Measurements from ENCODE around the gene DNASE1L1.

The DNASE1L1 gene

GRCh38 chrX:154382483-154383069 is 26.5 kb downstream of the DNASE1L1 start:
- no peak for DNase-seq (ENCODE audit: low read depth)

- DNase-seq (ENCODE audit: low read depth): no peak
Observed at GRCh38 chrX:154381271-154381670, 27.8 kb downstream of the DNASE1L1 start.

- no peak for DNase-seq (ENCODE audit: low read depth)
Observed at GRCh38 chrX:154380787-154381186, 28.3 kb downstream of the DNASE1L1 start.

- DNase-seq (ENCODE audit: low read depth): peak; percentile 41
Observed at GRCh38 chrX:154380153-154380552, 28.9 kb downstream of the DNASE1L1 start.

- DNase-seq (ENCODE audit: low read depth): peak; percentile 21
Observed at GRCh38 chrX:154379569-154379951, 29.5 kb downstream of the DNASE1L1 start.

GRCh38 chrX:154378799-154379568 is 30.1 kb downstream of the DNASE1L1 start, which contains the start of gene EMD:
TSS of gene EMD (plus strand) at chrX:154379295. CDS start at chrX:154379485, 190 bp downstream.
- DNase-seq (ENCODE audit: low read depth): peak; percentile 96

GRCh38 chrX:154378059-154378798 is 30.8 kb downstream of the DNASE1L1 start:
- DNase-seq (ENCODE audit: low read depth): peak; percentile 52

- DNase-seq (ENCODE audit: low read depth): no peak
Observed at GRCh38 chrX:154376774-154377173, 32.3 kb downstream of the DNASE1L1 start.

GRCh38 chrX:154375156-154375504 is 33.9 kb downstream of the DNASE1L1 start:
- DNase-seq (ENCODE audit: low read depth): no peak

- peak; percentile 34 for DNase-seq (ENCODE audit: low read depth)
Observed at GRCh38 chrX:154374313-154375155, 34.5 kb downstream of the DNASE1L1 start, which contains the start of gene FLNA. TSS of gene FLNA (minus strand) at chrX:154374634. CDS start at chrX:154371245, 3,389 bp downstream.

- peak; percentile 74 for DNase-seq (ENCODE audit: low read depth)
Observed at GRCh38 chrX:154373340-154374306, 35.4 kb downstream of the DNASE1L1 start.

GRCh38 chrX:154372612-154373022 is 36.4 kb downstream of the DNASE1L1 start:
- DNase-seq (ENCODE audit: low read depth): peak; percentile 38

GRCh38 chrX:154371789-154372300 is 37.2 kb downstream of the DNASE1L1 start:
- DNase-seq (ENCODE audit: low read depth): no peak

GRCh38 chrX:154371017-154371788 is 37.9 kb downstream of the DNASE1L1 start:
- DNase-seq (ENCODE audit: low read depth): peak; percentile 95

GRCh38 chrX:154370300-154371016 is 38.6 kb downstream of the DNASE1L1 start:
- peak; percentile 27 for DNase-seq (ENCODE audit: low read depth)

- peak; percentile 95 for DNase-seq (ENCODE audit: low read depth)
Observed at GRCh38 chrX:154369449-154370299, 39.4 kb downstream of the DNASE1L1 start.

GRCh38 chrX:154368630-154369448 is 40.2 kb downstream of the DNASE1L1 start:
- DNase-seq (ENCODE audit: low read depth): peak; percentile 97

Data from ELR (cell line).